SK-N-SH (cell line): ENCODE measurements around the gene EMILIN2. TPM values are rescaled to one million over a fixed set of nuclear protein-coding genes. Genes with fewer than 3 reads are reported as not detected.

Experiments
- CTCF ChIA-PET: fragments of 300-600, 350-600 bp; formaldehyde crosslinking; extraction: SDS; loops from one replicate; lab custom pipeline; 2021; lab: Yijun Ruan, JAX
- POLR2A ChIA-PET: fragments of 350-600 bp; sonication (Branson Sonifier 250); formaldehyde crosslinking; extraction: SDS; loops from one replicate; lab custom pipeline; 2020; ENCODE audit warnings: antibody characterized with exemption, inconsistent platforms; lab: Yijun Ruan, JAX
- DNase-seq: peaks from one replicate; pipeline ENCODE4 v3.0.0; 2012
- H2AFZ ChIP-seq: fragments of 200-600 bp; sonication (generic); 2 replicates; pipeline ENCODE4 v1.8.1; 2016; ENCODE audit warnings: antibody characterized with exemption, mild to moderate bottlenecking, low read depth
- H3F3A ChIP-seq: fragments of 200-600 bp; sonication (generic); replicated peaks from 2 replicates; pipeline ENCODE3; 2016; ENCODE audit warnings: antibody characterized with exemption, mild to moderate bottlenecking; ENCODE audit not compliant: insufficient read depth
- H3K27ac ChIP-seq, 2 experiments: fragments of 200-500 bp in 1 of 2; fragments of 200-600 bp in 1 of 2; sonication (Bioruptor generic) in 1 of 2; sonication (generic), shearing (Covaris generic) in 1 of 2; 2 replicates each; pipeline versions ENCODE4 v1.5.1 to v1.6.1; 2014 to 2016; ENCODE audit warnings: low read depth in 2 of 2, inconsistent platforms in 1 of 2, low read length in 1 of 2, mild to moderate bottlenecking in 1 of 2, mixed read lengths in 1 of 2
- H3K27me3 ChIP-seq: fragments of 200-600 bp; sonication (generic), shearing (Covaris generic); 2 replicates; pipeline ENCODE4 v1.6.1; 2016; ENCODE audit warnings: mixed run types; ENCODE audit not compliant: insufficient read depth
- H3K36me3 ChIP-seq, 2 experiments: fragments of 200-500 bp in 1 of 2; fragments of 200-600 bp in 1 of 2; sonication (Bioruptor generic) in 1 of 2; sonication (generic) in 1 of 2; replicated peaks in 1 of 2; 2 replicates each; pipeline versions ENCODE3 to v1.5.1; 2014 to 2016; ENCODE audit warnings: low read length in 1 of 2, mild to moderate bottlenecking in 1 of 2; ENCODE audit not compliant: insufficient read depth in 2 of 2, control insufficient read depth in 1 of 2
- H3K4me1 ChIP-seq, 2 experiments: fragments of 200-500 bp in 1 of 2; fragments of 200-600 bp in 1 of 2; sonication (Bioruptor generic) in 1 of 2; sonication (generic), shearing (Covaris generic) in 1 of 2; 2 replicates each; pipeline versions ENCODE4 v1.5.1 to v1.6.1; 2014 to 2016; ENCODE audit warnings: low read depth in 1 of 2, low read length in 1 of 2, mixed run types in 1 of 2; ENCODE audit not compliant: insufficient read depth in 2 of 2, control insufficient read depth in 1 of 2
- H3K4me2 ChIP-seq: fragments of 200-600 bp; sonication (generic), shearing (Covaris generic); 2 replicates; pipeline ENCODE4 v1.6.1; 2017; ENCODE audit warnings: mixed run types
- H3K4me3 ChIP-seq, 2 experiments: fragments of 200-500 bp in 1 of 2; fragments of 200-600 bp in 1 of 2; sonication (Bioruptor generic) in 1 of 2; sonication (generic), shearing (Covaris generic) in 1 of 2; 2 replicates each; pipeline versions ENCODE4 v1.5.1 to v1.8.1; 2014 to 2016; ENCODE audit warnings: low read depth in 2 of 2, inconsistent platforms in 1 of 2, low read length in 1 of 2, mild to moderate bottlenecking in 1 of 2, mixed read lengths in 1 of 2, moderate library complexity in 1 of 2
- H3K79me2 ChIP-seq: fragments of 200-600 bp; sonication (generic); 2 replicates; pipeline ENCODE4 v1.8.1; 2017; ENCODE audit warnings: mild to moderate bottlenecking; ENCODE audit not compliant: insufficient read depth
- H3K9ac ChIP-seq: fragments of 200-600 bp; sonication (generic); 2 replicates; pipeline ENCODE4 v1.6.1; 2017; ENCODE audit warnings: mixed run types
- H3K9me2 ChIP-seq: fragments of 200-600 bp; sonication (generic); 2 replicates; pipeline ENCODE4 v1.6.1; 2017; ENCODE audit warnings: mixed run types
- H3K9me3 ChIP-seq: fragments of 200-600 bp; sonication (generic); 2 replicates; pipeline ENCODE4 v1.6.1; 2017; ENCODE audit warnings: mixed run types, mild to moderate bottlenecking, moderate library complexity
- H4K20me1 ChIP-seq: fragments of 200-600 bp; sonication (generic); 2 replicates; pipeline ENCODE4 v1.6.1; 2017; ENCODE audit warnings: mild to moderate bottlenecking, mixed run types; ENCODE audit not compliant: insufficient read depth
- ELF1 ChIP-seq: IDR thresholded peaks from 2 replicates; pipeline ENCODE4 v1.4.0; 2012
- EZH2phosphoT487 ChIP-seq: fragments of 200-600 bp; sonication (generic); IDR thresholded peaks from 2 replicates; pipeline ENCODE4 v1.6.1; 2017; ENCODE audit warnings: low read depth, mixed run types, mild to moderate bottlenecking, antibody characterized with exemption, moderate library complexity, borderline replicate concordance
- GABPA ChIP-seq: IDR thresholded peaks from 2 replicates; pipeline ENCODE4 v1.4.0; 2012; ENCODE audit warnings: low read depth, mild to moderate bottlenecking
- MAX ChIP-seq: IDR thresholded peaks from 2 replicates; pipeline ENCODE4 v1.4.0; 2012; ENCODE audit warnings: low read depth
- MEF2A ChIP-seq: IDR thresholded peaks from 2 replicates; pipeline ENCODE4 v1.4.0; 2012; ENCODE audit warnings: low read depth, borderline replicate concordance
- MXI1 ChIP-seq: IDR thresholded peaks from 2 replicates; pipeline ENCODE4 v1.6.1; 2012; ENCODE audit warnings: mild to moderate bottlenecking, low read depth, low read length, improper control_type of control experiment
- NFIC ChIP-seq: IDR thresholded peaks from 2 replicates; pipeline ENCODE4 v1.4.0; 2012; ENCODE audit warnings: borderline replicate concordance
- PBX3 ChIP-seq: IDR thresholded peaks from 2 replicates; pipeline ENCODE4; 2012
- POLR2AphosphoS5 ChIP-seq: IDR thresholded peaks from 2 replicates; pipeline ENCODE4 v1.6.1; 2012; ENCODE audit warnings: low read depth, low read length
- RCOR1 ChIP-seq: fragments of 150-350 bp; IDR thresholded peaks from 2 replicates; pipeline ENCODE4 v1.6.1; 2017; ENCODE audit warnings: antibody characterized with exemption, low read length
- REST ChIP-seq: IDR thresholded peaks from 2 replicates; pipeline ENCODE4 v1.6.1; 2012; ENCODE audit warnings: mild to moderate bottlenecking, low read depth, low read length, moderate library complexity
- RXRA ChIP-seq: IDR thresholded peaks from 2 replicates; pipeline ENCODE4 v1.4.0; 2012; ENCODE audit warnings: low read depth, mild to moderate bottlenecking, borderline replicate concordance
- SIN3A ChIP-seq: IDR thresholded peaks from 2 replicates; pipeline ENCODE4 v1.6.1; 2012; ENCODE audit warnings: low read depth, mild to moderate bottlenecking, low read length, moderate library complexity, borderline replicate concordance
- TAF1 ChIP-seq: IDR thresholded peaks from 2 replicates; pipeline ENCODE4 v1.6.1; 2012; ENCODE audit warnings: low read depth, mild to moderate bottlenecking, low read length, moderate library complexity, borderline replicate concordance
- TCF12 ChIP-seq: IDR thresholded peaks from 2 replicates; pipeline ENCODE4 v1.4.0; 2012
- ZBTB33 ChIP-seq: IDR thresholded peaks from 2 replicates; pipeline ENCODE4 v1.4.0; 2012; ENCODE audit warnings: low read depth, borderline replicate concordance
- WGBS: methylation state at CpG from one replicate; pipeline ENCODE4 v1.1.6; 2017; ENCODE audit warnings: low lambda C conversion rate; 5-methylcytosine and 5-hydroxymethylcytosine counted together
- polyA plus RNA-seq, 3 experiments: library from polyadenylated mRNA; depleted of rRNA; stranded (reverse); fragments of >200 nt; gene quantifications; 2 replicates each; pipeline ENCODE4 v1.2.3, GENCODE V29; 2012

Gene EMILIN2
- polyA plus RNA-seq, 1 of the 3 experiments (the other 2 are of a cell fraction) = 1.4 TPM

GRCh38 chr18:2799369-2799768 is 47.4 kb upstream of the EMILIN2 start:
- Histone ChIP-seq H4K20me1 (no peaks in the 10 kb centered on the region), H3K4me2 (no peak overlapping the region), H3K36me3 (peaks cover 64 to 74% of the 10 kb centered on the region in 2 experiments), H3F3A (peaks cover 10% of the 10 kb centered on the region), H3K9ac (no peak overlapping the region), H3K79me2 (no peaks in the 10 kb centered on the region), H3K27me3 (no peaks in the 10 kb centered on the region), H3K9me2 (no peaks in the 10 kb centered on the region; the same call in 1 of the 2 replicates), H3K4me3 (no peak overlapping the region), H3K4me1 (no peaks in the 10 kb centered on the region), H3K9me3 (no peaks in the 10 kb centered on the region), H3K27ac (no peak overlapping the region), H2AFZ (no peak overlapping the region)
- CTCF ChIA-PET = interaction anchor here (0.7 kb wide), 1 partner anchor 15 kb away, joined by 4 read pairs; no protein-coding TSS in a partner anchor
- POLR2A ChIA-PET = no interaction called here
- no peak for DNase-seq
- TF ChIP-seq RCOR1 = no peak
- no peak for TF ChIP-seq MEF2A
- TF ChIP-seq SIN3A = no peak
- TF ChIP-seq RXRA = no peak
- no peak for TF ChIP-seq NFIC
- no peak for TF ChIP-seq EZH2phosphoT487
- TF ChIP-seq TCF12 = no peak
- no peak for TF ChIP-seq REST
- TF ChIP-seq MAX = no peak
- TF ChIP-seq ELF1 = no peak
- TF ChIP-seq MXI1 = no peak
- no peak for TF ChIP-seq TAF1
- TF ChIP-seq GABPA = no peak
- no peak for TF ChIP-seq ZBTB33
- no peak for TF ChIP-seq PBX3
- TF ChIP-seq POLR2AphosphoS5 = no peak
- WGBS = 92% methylated on average over 2 of the region's 2 CpGs
